ENCODE results near the gene ANKRD52. TPM values are rescaled to one million over a fixed set of nuclear protein-coding genes. Genes with fewer than 3 reads are reported as not detected.

Gene ANKRD52
- polyA plus RNA-seq, 1 donor: 17.3 TPM

DNA sequence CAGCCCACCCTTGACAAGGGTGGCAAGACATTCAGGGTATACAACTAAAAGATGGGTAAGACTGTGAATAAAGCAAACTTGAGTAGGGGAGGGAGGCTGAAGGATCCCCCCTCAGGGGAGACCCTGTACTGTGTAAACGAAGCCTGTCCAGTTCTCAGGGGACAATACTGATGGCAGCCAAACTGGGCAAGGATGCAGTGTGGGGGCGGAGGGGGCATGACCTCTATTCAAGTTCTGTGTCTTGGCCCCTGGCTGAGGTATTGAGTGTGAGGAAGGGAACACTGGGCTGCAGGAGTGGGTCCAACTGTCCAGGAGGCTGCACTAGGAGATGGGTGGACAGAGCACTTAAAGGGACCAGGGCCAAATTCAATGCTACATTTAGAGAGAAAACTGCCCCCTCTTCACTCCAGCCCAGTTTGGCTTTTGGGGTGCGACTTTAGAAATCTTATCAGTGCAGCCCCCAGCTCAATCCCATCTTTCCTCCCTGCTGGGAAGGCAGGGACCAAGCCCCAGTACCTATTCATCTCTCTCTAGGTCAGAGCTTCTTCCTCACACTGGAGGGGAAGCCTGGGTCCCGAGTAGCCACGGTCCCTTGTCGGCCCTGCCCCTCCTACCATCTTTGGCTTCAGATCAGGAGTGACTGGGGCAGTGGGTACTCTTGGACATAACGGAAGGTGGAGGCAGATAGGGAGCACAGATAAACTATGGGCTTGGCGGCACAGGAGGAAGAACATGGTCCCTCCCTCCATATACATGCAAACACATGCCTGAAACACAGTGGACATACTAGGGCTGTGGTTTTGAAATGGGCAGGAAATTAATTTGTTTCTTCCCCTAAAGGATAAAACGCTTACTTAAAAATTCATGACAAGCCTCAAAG is 16.5 kb downstream of the ANKRD52 start:
- DNase-seq (ENCODE audit: low read depth): no peak

GRCh38 chr12:56237552-56237951 is 20.6 kb downstream of the ANKRD52 start:
- no peak for DNase-seq (ENCODE audit: low read depth)

GRCh38 chr12:56236985-56237384 is 21.2 kb downstream of the ANKRD52 start:
- no peak for DNase-seq (ENCODE audit: low read depth)

GRCh38 chr12:56236091-56236490 is 22.1 kb downstream of the ANKRD52 start:
- no peak for DNase-seq (ENCODE audit: low read depth)

- DNase-seq (ENCODE audit: low read depth): no peak
Measured at GRCh38 chr12:56234746-56235436, 23.3 kb downstream of the ANKRD52 start.

- no peak for DNase-seq (ENCODE audit: low read depth)
Measured at GRCh38 chr12:56231184-56231582, 27.0 kb downstream of the ANKRD52 start.

DNA sequence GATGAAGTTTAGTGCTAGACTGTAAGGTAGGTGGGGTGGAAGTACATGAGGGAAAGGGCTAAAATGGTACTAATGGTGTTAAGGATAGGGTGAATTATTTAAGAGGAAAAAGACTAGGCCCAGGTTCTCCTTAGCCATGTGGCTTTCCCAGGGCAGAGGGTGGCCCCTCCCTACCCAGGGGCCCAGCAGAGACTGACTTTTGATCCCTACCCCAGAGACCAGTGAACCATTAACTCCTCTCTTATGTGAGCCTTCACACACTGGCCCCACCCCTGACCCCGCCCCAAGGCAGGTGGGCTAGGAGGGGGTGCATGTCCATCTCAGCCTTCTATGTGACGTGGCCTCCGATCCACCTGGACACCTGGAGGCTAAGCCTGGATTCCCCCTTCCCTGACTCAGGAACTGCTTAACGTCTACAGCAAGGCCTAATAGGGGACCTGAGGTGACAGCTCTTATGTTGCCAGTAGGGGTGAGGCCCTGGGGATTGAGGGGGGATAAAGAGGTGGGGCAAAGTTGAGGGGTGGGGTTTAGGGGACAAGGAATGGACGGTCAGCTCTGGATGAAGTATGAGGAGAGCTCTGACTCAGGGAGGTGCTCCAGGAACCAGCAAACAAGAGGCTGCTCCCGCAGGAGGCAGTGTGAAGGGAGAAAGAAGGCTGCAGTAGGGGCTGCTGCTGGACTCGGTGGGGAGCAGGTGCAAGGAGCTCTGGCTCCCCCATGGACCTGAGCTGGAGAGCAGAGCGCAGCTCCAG is 27.6 kb downstream of the ANKRD52 start:
- DNase-seq (ENCODE audit: low read depth): no peak

GRCh38 chr12:56229916-56230431 is 28.2 kb downstream of the ANKRD52 start, which contains the start of gene SLC39A5:
TSS of gene SLC39A5 (plus strand) at chr12:56230051. CDS start at chr12:56231275, 1,224 bp downstream.
- DNase-seq (ENCODE audit: low read depth): no peak

DNA sequence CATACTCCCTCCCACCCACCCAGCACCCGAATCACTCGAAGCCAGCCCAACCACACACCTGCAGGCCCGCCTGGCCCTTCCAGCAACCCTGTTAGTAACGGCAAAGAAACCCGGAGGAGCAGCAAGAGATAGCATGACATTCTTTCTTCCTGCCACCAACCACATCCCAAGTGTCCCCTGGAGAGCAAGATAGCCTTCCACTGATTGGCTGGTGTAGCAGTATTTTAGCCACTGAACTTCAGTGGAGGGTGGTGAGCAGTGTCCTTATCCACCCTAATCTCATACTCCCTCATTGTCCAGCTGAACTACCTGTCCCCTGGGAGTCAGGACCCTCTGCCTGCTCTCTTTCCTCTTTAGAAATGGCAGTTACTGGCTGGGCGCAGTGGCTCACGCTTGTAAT is 29.1 kb downstream of the ANKRD52 start:
- DNase-seq (ENCODE audit: low read depth): no peak

GRCh38 chr12:56224954-56225353 is 33.2 kb downstream of the ANKRD52 start:
- DNase-seq (ENCODE audit: low read depth): no peak

GRCh38 chr12:56224102-56224701 is 34.0 kb downstream of the ANKRD52 start, which contains the start of gene NABP2:
TSS of gene NABP2 (plus strand) at chr12:56224342. CDS start at chr12:56224857, 515 bp downstream.
- peak; percentile 95 for DNase-seq (ENCODE audit: low read depth)

GRCh38 chr12:56223571-56224101 is 34.5 kb downstream of the ANKRD52 start:
- DNase-seq (ENCODE audit: low read depth): no peak

GRCh38 chr12:56222531-56222895 is 35.7 kb downstream of the ANKRD52 start:
- no peak for DNase-seq (ENCODE audit: low read depth)

GRCh38 chr12:56221757-56222530 is 36.2 kb downstream of the ANKRD52 start, which contains the start of gene RNF41:
TSS of gene RNF41 (minus strand) at chr12:56221922. CDS start at chr12:56214047, 7,875 bp downstream.
- DNase-seq (ENCODE audit: low read depth): peak; percentile 96

DNA sequence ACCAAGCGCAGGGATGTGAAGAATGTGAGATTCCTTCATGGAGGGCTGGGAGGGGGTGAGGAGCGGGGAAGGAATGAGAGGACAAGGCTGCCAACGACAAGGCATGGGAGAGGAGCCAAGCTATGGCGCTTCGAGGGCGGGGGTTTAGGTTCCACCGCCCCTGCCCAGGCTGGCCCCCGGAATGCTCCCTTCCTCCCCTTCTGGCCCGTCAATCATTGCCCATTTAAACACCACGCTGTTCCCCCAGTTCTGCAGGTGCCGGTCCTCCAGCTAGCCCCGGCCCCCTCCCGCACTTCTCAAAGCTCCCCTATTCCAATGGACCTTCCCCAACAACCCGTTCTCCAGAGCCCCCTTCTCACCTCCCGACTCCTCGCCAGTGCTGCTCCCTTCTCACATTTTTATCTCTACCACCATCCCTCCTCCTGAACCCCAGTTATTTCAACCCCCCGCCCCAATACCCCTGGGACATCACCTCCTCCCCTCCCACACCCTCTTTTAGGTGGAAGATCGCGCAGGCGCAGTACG is 36.9 kb downstream of the ANKRD52 start:
- DNase-seq (ENCODE audit: low read depth): no peak

GRCh38 chr12:56220611-56221231 is 37.5 kb downstream of the ANKRD52 start:
- no peak for DNase-seq (ENCODE audit: low read depth)

GRCh38 chr12:56219840-56220239 is 38.3 kb downstream of the ANKRD52 start:
- DNase-seq (ENCODE audit: low read depth): no peak

DNA sequence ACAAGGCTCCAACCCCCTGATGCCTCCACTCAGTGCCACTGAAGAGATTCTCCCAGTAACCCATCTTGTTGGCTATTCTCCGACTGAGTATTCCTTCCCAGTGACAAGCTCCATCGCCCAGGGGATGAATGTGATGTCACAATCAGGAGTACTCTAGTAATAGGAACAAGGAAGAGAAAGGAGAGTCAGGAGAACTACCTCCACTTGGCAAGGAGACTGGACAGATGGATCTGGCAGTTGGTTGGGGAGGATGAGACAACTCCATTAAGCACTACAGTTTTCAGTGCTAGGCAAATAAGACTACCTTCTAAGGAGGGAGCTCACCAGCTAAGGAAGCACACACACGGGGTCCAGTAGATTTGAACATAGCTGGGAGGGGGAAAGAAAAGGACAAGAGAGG is 41.7 kb downstream of the ANKRD52 start:
- no peak for DNase-seq (ENCODE audit: low read depth)

- no peak for DNase-seq (ENCODE audit: low read depth)
Measured at GRCh38 chr12:56213878-56214277, 44.3 kb downstream of the ANKRD52 start.

DNA sequence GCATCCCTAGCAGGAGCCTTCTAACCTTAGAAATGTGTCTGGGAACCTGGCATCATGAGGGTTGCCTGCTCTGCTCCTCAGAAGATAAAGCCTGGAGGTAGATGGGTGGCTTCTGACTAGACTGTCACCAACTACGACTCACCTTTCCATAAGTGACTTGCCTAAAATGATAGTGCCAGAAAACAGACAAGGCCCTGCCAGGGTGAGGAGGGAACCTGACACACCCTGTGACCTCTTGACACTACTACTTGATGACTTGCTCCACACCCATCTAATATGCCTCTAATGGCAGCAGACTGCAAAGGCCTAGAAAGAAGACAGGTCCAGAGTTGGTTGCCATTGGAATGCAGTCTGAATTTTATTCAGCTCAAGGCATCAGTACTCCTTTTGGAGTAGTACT is 45.8 kb downstream of the ANKRD52 start:
- DNase-seq (ENCODE audit: low read depth): no peak
